Body of pancreas (tissue), 4 donors: ENCODE results near the gene ATP1A1.

Source experiments
- POLR2A ChIP-seq, 3 donors: fragments of 450-650 bp; IDR thresholded peaks; one replicate each; pipeline ENCODE4 v1.6.1; 2016; ENCODE audit warnings: antibody characterized with exemption in 3 of 3, mild to moderate bottlenecking in 2 of 3
- TF ChIP-seq, protein P1 (sequence below), 7 experiments: fragments of 450-650 bp in 4 of 7; fragments of 200-600 bp in 3 of 7; sonication (generic) in 3 of 7; IDR thresholded peaks; one replicate each; pipeline ENCODE4 v1.5.1; 2016 to 2019; ENCODE audit warnings: antibody characterized with exemption in 7 of 7

DNA sequence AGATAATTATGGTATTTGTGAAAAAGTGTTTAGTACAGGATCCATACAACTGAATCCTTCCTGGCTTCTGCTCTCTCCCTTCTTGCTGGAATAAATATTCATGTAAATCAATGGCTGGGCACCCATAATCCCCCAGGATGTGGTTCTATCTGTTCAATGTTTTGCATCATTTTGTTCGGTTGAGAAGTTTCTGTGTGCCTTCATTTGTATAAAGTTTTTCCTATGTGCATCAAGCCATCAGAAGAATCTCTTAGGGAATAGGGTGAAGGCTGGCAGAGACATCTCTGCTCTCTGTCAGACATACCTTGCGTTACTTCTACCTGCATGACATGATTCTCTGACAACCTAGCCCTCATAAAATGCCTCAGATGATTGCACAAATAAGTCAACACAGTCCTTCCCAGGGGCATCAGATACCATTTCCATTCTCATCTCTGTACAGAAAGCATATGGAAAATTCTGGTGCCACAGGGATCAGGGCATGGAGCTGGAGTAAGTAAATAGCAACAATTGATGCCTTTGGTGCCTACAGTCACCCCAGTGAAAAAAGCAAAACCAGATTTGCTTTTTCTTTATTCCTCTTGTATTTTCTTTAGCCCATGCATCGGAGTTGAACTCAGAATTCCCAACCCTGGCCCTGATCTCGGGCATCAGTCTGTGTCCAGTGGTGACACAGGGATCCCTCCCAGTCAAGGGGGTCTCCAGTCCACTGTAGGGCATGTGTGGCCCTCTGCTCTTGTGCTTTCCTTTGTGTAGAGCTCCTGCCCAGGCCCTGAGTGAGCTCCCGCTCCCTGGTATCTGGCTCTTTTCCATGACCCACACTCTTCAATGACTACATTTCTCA lies 39.7 kb upstream of the ATP1A1 start:
- no peak for TF ChIP-seq POLR2A (IDR thresholded peaks at IDR 0.05)
- TF ChIP-seq, protein P1, sequence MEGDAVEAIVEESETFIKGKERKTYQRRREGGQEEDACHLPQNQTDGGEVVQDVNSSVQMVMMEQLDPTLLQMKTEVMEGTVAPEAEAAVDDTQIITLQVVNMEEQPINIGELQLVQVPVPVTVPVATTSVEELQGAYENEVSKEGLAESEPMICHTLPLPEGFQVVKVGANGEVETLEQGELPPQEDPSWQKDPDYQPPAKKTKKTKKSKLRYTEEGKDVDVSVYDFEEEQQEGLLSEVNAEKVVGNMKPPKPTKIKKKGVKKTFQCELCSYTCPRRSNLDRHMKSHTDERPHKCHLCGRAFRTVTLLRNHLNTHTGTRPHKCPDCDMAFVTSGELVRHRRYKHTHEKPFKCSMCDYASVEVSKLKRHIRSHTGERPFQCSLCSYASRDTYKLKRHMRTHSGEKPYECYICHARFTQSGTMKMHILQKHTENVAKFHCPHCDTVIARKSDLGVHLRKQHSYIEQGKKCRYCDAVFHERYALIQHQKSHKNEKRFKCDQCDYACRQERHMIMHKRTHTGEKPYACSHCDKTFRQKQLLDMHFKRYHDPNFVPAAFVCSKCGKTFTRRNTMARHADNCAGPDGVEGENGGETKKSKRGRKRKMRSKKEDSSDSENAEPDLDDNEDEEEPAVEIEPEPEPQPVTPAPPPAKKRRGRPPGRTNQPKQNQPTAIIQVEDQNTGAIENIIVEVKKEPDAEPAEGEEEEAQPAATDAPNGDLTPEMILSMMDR (IDR thresholded peaks at IDR 0.05), result no peak
